Right lobe of liver (tissue), 4 donors: ENCODE measurements around the gene CD79B.

Experiments used
- POLR2A ChIP-seq: fragments of 450-650 bp; IDR thresholded peaks from one replicate; pipeline ENCODE4 v1.6.1; 2017; ENCODE audit warnings: antibody characterized with exemption, mild to moderate bottlenecking
- TF ChIP-seq, protein P1 (sequence below), 4 donors: fragments of 200-600 bp in 3 of 4; fragments of 450-650 bp in 1 of 4; IDR thresholded peaks; one replicate each; pipeline versions ENCODE4 v1.5.1 to v1.8.0; 2016 to 2022; ENCODE audit warnings: antibody characterized with exemption in 4 of 4, mild to moderate bottlenecking in 2 of 4
- donor health status: DM: no; HTN: no; CAD: no.
- donor health status: DM: no; HTN: no; CAD: no.
- donor health status: DM: no; HTN: yes; CAD: no.

GRCh38 chr17:63956296-63956920 lies 24.3 kb upstream of the CD79B start:
- TF ChIP-seq, protein P1, sequence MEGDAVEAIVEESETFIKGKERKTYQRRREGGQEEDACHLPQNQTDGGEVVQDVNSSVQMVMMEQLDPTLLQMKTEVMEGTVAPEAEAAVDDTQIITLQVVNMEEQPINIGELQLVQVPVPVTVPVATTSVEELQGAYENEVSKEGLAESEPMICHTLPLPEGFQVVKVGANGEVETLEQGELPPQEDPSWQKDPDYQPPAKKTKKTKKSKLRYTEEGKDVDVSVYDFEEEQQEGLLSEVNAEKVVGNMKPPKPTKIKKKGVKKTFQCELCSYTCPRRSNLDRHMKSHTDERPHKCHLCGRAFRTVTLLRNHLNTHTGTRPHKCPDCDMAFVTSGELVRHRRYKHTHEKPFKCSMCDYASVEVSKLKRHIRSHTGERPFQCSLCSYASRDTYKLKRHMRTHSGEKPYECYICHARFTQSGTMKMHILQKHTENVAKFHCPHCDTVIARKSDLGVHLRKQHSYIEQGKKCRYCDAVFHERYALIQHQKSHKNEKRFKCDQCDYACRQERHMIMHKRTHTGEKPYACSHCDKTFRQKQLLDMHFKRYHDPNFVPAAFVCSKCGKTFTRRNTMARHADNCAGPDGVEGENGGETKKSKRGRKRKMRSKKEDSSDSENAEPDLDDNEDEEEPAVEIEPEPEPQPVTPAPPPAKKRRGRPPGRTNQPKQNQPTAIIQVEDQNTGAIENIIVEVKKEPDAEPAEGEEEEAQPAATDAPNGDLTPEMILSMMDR (IDR thresholded peaks at IDR 0.05), result no peak
- TF ChIP-seq POLR2A, result no peak
